NOMO-1 (cell line): ENCODE data around the gene IL6.
"Not testable (repeated sequence)": the region's sequence is repeated elsewhere in the genome, so short reads cannot be mapped to it uniquely, and the experiment has no call there.

Experiments
- DNase-seq, 2 experiments: peaks; one replicate each; lab custom pipeline; 2025; ENCODE audit not compliant: unreplicated experiment in 2 of 2; lab: John Stamatoyannopoulos, UW

IL6 gene

GRCh38 chr7:22703107-22703855, 23.7 kb upstream of the IL6 start:
- not testable (repeated sequence) for DNase-seq

GRCh38 chr7:22703978-22704610, 22.9 kb upstream of the IL6 start:
- not testable (repeated sequence) for DNase-seq

- DNase-seq, result not testable (repeated sequence)
Measured at GRCh38 chr7:22704722-22705121, 22.3 kb upstream of the IL6 start.

GRCh38 chr7:22705874-22706273, 21.1 kb upstream of the IL6 start:
- not testable (repeated sequence) for DNase-seq

GRCh38 chr7:22707026-22707691, 19.8 kb upstream of the IL6 start:
- DNase-seq, result not testable (repeated sequence)

- DNase-seq, result not testable (repeated sequence)
Measured at GRCh38 chr7:22708214-22708613, 18.8 kb upstream of the IL6 start.

- DNase-seq, result not testable (repeated sequence)
Measured at GRCh38 chr7:22708677-22709061, 18.3 kb upstream of the IL6 start.

- DNase-seq, result not testable (repeated sequence)
Measured at GRCh38 chr7:22709062-22709829, 17.8 kb upstream of the IL6 start.

- no peak for DNase-seq
Measured at GRCh38 chr7:22709857-22710256, 17.1 kb upstream of the IL6 start.

GRCh38 chr7:22712999-22713398, 14.0 kb upstream of the IL6 start:
- no peak for DNase-seq

- DNase-seq, result no peak
Measured at GRCh38 chr7:22713463-22713862, 13.5 kb upstream of the IL6 start.

- no peak for DNase-seq
Measured at GRCh38 chr7:22715969-22716368, 11.0 kb upstream of the IL6 start.

GRCh38 chr7:22717760-22718159, 9.2 kb upstream of the IL6 start:
- DNase-seq, result no peak

- no peak for DNase-seq
Measured at GRCh38 chr7:22718200-22718711, 8.7 kb upstream of the IL6 start.

- no peak for DNase-seq
Measured at GRCh38 chr7:22718911-22719420, 8.0 kb upstream of the IL6 start.

GRCh38 chr7:22720791-22721786, 5.9 kb upstream of the IL6 start:
- DNase-seq, result no peak

- DNase-seq, result no peak
Measured at GRCh38 chr7:22722536-22723180, 4.3 kb upstream of the IL6 start.

- DNase-seq, result peak; percentile 59 to 85
Measured at GRCh38 chr7:22723181-22723601, 3.8 kb upstream of the IL6 start.

GRCh38 chr7:22723637-22724036, 3.4 kb upstream of the IL6 start:
- peak in 1 of 2 experiments; percentile 25 for DNase-seq
